ENCODE results near the gene KCNAB2. TPM values are rescaled to one million over a fixed set of nuclear protein-coding genes. Genes with fewer than 3 reads are reported as not detected.

The KCNAB2 gene
- polyA plus RNA-seq, 3 donors, result 11.5 to 178 (median 22.7) TPM

DNA sequence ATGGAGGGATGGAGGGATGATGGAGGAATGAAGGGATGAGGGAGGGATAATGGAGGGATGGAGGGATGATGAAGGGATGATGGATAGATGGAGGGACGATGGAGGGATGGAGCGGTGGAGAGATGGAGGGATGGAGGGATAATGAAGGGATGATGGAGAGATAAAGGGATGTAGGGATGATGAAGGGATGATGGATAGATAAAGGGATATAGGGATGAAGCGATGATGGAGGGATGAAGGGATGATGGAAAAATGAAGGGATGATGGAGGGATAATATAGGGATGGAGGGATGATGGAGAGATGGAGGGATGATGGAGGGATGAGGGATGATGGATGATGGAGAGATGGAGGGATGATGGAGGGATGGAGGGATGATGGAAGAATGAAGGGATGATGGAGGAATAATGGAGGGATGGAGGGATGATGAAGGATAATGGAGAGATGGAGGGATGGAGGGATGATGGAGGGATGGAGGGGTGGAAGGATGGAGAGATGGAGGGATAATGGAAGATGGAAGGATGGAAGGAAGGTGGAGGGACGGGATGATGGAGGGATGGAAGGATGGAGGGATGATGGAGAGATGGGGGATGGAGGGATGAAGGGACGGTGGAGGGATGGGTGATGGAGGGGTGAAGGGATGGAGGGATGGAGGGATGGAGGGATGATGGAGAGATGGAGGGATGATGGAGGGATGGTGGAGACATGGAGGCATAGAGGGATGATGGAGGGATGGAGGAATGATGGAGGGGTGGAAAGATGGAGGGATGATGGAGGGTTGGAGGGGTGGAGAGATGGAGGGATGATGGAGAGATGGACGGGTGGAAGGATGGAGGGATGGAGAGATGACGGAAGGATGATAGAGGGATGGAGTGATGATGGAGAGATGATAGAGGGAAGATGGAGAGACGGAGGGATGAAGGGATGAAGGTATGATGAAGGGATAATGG is 62.0 kb downstream of the KCNAB2 start:
- H3K4me2 ChIP-seq (replicated peaks; ENCODE audit: extremely low read depth, low read length, poor library complexity, severe bottlenecking), result no peak overlapping the region
- intact Hi-C loops (cut with micrococcal nuclease), result loop anchor here (10.0 kb wide), 1 partner anchor 137 kb away; the partner anchor contains the start of gene HES3 (in 2 of the 2)
- peaks cover 5 to 11% (median 10%) of the 10 kb centered on the region in 3 donors for H3K27me3 Mint-ChIP-seq (ENCODE audit: low read depth in 3 of 3)
- no peak overlapping the region for H3K4me3 Mint-ChIP-seq
- H3K27ac Mint-ChIP-seq, result peak overlapping the region in 1 of 7 donors; percentile 40
- no peak for DNase-seq
- no peak overlapping the region for H3K9ac ChIP-seq (ENCODE audit: insufficient read depth, low read length, poor library complexity, severe bottlenecking)
- no peaks in the 10 kb centered on the region for H3K36me3 ChIP-seq (replicated peaks in 1 of 2; ENCODE audit: control insufficient read depth in 1 of 2, insufficient read depth in 2 of 2, low read length in 2 of 2)
- no peak overlapping the region for H3K27ac ChIP-seq (ENCODE audit: low read depth in 1 of 2, low read length in 2 of 2)
- no peaks in the 10 kb centered on the region for H3K9me3 ChIP-seq (replicated peaks in 1 of 2; ENCODE audit: control insufficient read depth in 1 of 2, insufficient read depth in 1 of 2, low read length in 2 of 2)
- TF ChIP-seq, protein P1, sequence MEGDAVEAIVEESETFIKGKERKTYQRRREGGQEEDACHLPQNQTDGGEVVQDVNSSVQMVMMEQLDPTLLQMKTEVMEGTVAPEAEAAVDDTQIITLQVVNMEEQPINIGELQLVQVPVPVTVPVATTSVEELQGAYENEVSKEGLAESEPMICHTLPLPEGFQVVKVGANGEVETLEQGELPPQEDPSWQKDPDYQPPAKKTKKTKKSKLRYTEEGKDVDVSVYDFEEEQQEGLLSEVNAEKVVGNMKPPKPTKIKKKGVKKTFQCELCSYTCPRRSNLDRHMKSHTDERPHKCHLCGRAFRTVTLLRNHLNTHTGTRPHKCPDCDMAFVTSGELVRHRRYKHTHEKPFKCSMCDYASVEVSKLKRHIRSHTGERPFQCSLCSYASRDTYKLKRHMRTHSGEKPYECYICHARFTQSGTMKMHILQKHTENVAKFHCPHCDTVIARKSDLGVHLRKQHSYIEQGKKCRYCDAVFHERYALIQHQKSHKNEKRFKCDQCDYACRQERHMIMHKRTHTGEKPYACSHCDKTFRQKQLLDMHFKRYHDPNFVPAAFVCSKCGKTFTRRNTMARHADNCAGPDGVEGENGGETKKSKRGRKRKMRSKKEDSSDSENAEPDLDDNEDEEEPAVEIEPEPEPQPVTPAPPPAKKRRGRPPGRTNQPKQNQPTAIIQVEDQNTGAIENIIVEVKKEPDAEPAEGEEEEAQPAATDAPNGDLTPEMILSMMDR (IDR thresholded peaks at IDR 0.05), result peak; percentile 16
- no peak overlapping the region for H3K4me3 ChIP-seq (replicated peaks in 1 of 3; ENCODE audit: low read depth in 2 of 3, low read length in 3 of 3)
- H3K4me1 ChIP-seq (ENCODE audit: control insufficient read depth in 1 of 2, insufficient read depth in 2 of 2, low read length in 2 of 2), result no peaks in the 10 kb centered on the region
- H3K36me3 Mint-ChIP-seq, result no peaks in the 10 kb centered on the region
- H4K20me1 ChIP-seq (ENCODE audit: insufficient read depth, low read length), result no peaks in the 10 kb centered on the region
- H3K27me3 ChIP-seq (ENCODE audit: control insufficient read depth in 2 of 2, insufficient read depth in 2 of 2, low read length in 2 of 2), result no peaks in the 10 kb centered on the region
- no peaks in the 10 kb centered on the region for H3K4me1 Mint-ChIP-seq
- peaks cover 0 to 5% (median 0%) of the 10 kb centered on the region in 7 donors for H3K9me3 Mint-ChIP-seq
- no peaks in the 10 kb centered on the region for H3K79me2 ChIP-seq (ENCODE audit: insufficient read depth, low read length)
- WGBS (ENCODE audit: insufficient coverage), result 89% methylated on average over 7 of the region's 8 CpGs
- H2AFZ ChIP-seq (ENCODE audit: insufficient read depth, low read depth, low read length, poor library complexity, severe bottlenecking), result no peak overlapping the region

- WGBS (ENCODE audit: insufficient coverage), result 63% methylated on average over 2 of the region's 2 CpGs
- Mint-ChIP-seq H3K4me1 (no peaks in the 10 kb centered on the region), H3K4me3 (no peak overlapping the region), H3K36me3 (no peaks in the 10 kb centered on the region), H3K27me3 (ENCODE audit: low read depth in 3 of 3) (peaks cover 8 to 13% (median 12%) of the 10 kb centered on the region in 3 donors), H3K27ac (no peak overlapping the region), H3K9me3 (peaks cover 0 to 5% (median 0%) of the 10 kb centered on the region in 7 donors)
- Histone ChIP-seq H3K27me3 (ENCODE audit: control insufficient read depth in 2 of 2, insufficient read depth in 2 of 2, low read length in 2 of 2) (no peaks in the 10 kb centered on the region), H3K36me3 (replicated peaks in 1 of 2; ENCODE audit: control insufficient read depth in 1 of 2, insufficient read depth in 2 of 2, low read length in 2 of 2) (no peaks in the 10 kb centered on the region), H3K9me3 (replicated peaks in 1 of 2; ENCODE audit: control insufficient read depth in 1 of 2, insufficient read depth in 1 of 2, low read length in 2 of 2) (no peaks in the 10 kb centered on the region), H3K27ac (ENCODE audit: low read depth in 1 of 2, low read length in 2 of 2) (no peak overlapping the region), H4K20me1 (ENCODE audit: insufficient read depth, low read length) (no peaks in the 10 kb centered on the region), H3K4me3 (replicated peaks in 1 of 3; ENCODE audit: low read depth in 2 of 3, low read length in 3 of 3) (no peak overlapping the region), H3K79me2 (ENCODE audit: insufficient read depth, low read length) (no peaks in the 10 kb centered on the region), H2AFZ (ENCODE audit: insufficient read depth, low read depth, low read length, poor library complexity, severe bottlenecking) (no peak overlapping the region), H3K4me1 (ENCODE audit: control insufficient read depth in 1 of 2, insufficient read depth in 2 of 2, low read length in 2 of 2) (no peaks in the 10 kb centered on the region), H3K4me2 (replicated peaks; ENCODE audit: extremely low read depth, low read length, poor library complexity, severe bottlenecking) (no peak overlapping the region), H3K9ac (ENCODE audit: insufficient read depth, low read length, poor library complexity, severe bottlenecking) (no peak overlapping the region)
- DNase-seq, result no peak
- intact Hi-C loops (cut with micrococcal nuclease), result loop anchor here (10.0 kb wide), 1 partner anchor 136 kb away; the partner anchor contains the start of gene HES3 (in 2 of the 2)
- TF ChIP-seq, protein P1 (IDR thresholded peaks at IDR 0.05), result no peak
These were observed 62.8 kb downstream of the KCNAB2 start for GRCh38 chr1:6108476-6108875.
